ENCODE results near the gene CDYL2.

- TF ChIP-seq FOXK1 (CRISPR knock-in tag; IDR thresholded peaks at IDR 0.05), result no peak
- TF ChIP-seq, protein P1, sequence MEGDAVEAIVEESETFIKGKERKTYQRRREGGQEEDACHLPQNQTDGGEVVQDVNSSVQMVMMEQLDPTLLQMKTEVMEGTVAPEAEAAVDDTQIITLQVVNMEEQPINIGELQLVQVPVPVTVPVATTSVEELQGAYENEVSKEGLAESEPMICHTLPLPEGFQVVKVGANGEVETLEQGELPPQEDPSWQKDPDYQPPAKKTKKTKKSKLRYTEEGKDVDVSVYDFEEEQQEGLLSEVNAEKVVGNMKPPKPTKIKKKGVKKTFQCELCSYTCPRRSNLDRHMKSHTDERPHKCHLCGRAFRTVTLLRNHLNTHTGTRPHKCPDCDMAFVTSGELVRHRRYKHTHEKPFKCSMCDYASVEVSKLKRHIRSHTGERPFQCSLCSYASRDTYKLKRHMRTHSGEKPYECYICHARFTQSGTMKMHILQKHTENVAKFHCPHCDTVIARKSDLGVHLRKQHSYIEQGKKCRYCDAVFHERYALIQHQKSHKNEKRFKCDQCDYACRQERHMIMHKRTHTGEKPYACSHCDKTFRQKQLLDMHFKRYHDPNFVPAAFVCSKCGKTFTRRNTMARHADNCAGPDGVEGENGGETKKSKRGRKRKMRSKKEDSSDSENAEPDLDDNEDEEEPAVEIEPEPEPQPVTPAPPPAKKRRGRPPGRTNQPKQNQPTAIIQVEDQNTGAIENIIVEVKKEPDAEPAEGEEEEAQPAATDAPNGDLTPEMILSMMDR (IDR thresholded peaks at IDR 0.05), result no peak
- no peak for TF ChIP-seq ZNF232 (CRISPR knock-in tag; IDR thresholded peaks at IDR 0.05)
- no peak for TF ChIP-seq TEAD4 (CRISPR knock-in tag; IDR thresholded peaks at IDR 0.05)
- no peak for TF ChIP-seq NR2C2 (CRISPR knock-in tag; IDR thresholded peaks at IDR 0.05)
- no peak for TF ChIP-seq TP53 (CRISPR knock-in tag; IDR thresholded peaks at IDR 0.05)
- TF ChIP-seq ATF6 (CRISPR knock-in tag; IDR thresholded peaks at IDR 0.05), result no peak
- no peak for TF ChIP-seq CBFB (CRISPR knock-in tag; IDR thresholded peaks at IDR 0.05; ENCODE audit: low read depth)
These were observed 307 bp downstream of the CDYL2 start for GRCh38 chr16:80804056-80804525.
